ENCODE measurements around the gene ARFGEF3.

- TF ChIP-seq ATF3 (IDR thresholded peaks at IDR 0.05) (no peak), CTCF (IDR thresholded peaks at IDR 0.05; ENCODE audit: low read depth, low read length, missing input control) (no peak), SP1 (IDR thresholded peaks at IDR 0.05) (no peak)
Measured at GRCh38 chr6:138229663-138230179, 68.0 kb downstream of the ARFGEF3 start.
